ENCODE data around the gene PDZRN3.

Gene PDZRN3

GRCh38 chr3:73479325-73479724 is 145.4 kb downstream of the PDZRN3 start:
- no peak for DNase-seq (ENCODE audit: extremely low read depth, low read depth)
- no peak overlapping the region for H3K4me3 ChIP-seq (replicated peaks; ENCODE audit: low read depth, low read length)
- TF ChIP-seq, protein P1, sequence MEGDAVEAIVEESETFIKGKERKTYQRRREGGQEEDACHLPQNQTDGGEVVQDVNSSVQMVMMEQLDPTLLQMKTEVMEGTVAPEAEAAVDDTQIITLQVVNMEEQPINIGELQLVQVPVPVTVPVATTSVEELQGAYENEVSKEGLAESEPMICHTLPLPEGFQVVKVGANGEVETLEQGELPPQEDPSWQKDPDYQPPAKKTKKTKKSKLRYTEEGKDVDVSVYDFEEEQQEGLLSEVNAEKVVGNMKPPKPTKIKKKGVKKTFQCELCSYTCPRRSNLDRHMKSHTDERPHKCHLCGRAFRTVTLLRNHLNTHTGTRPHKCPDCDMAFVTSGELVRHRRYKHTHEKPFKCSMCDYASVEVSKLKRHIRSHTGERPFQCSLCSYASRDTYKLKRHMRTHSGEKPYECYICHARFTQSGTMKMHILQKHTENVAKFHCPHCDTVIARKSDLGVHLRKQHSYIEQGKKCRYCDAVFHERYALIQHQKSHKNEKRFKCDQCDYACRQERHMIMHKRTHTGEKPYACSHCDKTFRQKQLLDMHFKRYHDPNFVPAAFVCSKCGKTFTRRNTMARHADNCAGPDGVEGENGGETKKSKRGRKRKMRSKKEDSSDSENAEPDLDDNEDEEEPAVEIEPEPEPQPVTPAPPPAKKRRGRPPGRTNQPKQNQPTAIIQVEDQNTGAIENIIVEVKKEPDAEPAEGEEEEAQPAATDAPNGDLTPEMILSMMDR (IDR thresholded peaks at IDR 0.05; ENCODE audit: low read depth, low read length, missing control alignments) = no peak

DNA sequence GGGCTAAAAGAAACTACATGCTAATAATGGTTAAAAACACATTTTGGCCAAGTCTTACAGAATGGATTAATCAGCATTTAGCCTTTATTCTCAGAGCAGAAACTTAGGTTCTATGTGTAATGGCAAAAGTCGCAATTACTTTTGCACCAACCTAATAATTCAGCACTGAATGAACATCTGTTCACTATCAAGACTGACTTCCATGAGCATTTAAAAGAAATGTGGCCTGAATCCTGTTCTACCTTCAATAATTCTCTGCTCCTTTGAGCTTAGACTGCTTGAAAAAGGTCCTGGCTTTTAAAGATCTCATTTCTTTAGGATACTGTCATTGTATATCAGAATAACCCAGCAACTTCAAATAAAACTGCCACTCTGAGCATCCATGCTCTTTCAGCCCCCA is 145.9 kb downstream of the PDZRN3 start:
- H3K4me3 ChIP-seq (replicated peaks; ENCODE audit: low read depth, low read length) = no peak overlapping the region
- TF ChIP-seq, protein P1 (IDR thresholded peaks at IDR 0.05; ENCODE audit: low read depth, low read length, missing control alignments) = no peak
- no peak for DNase-seq (ENCODE audit: extremely low read depth, low read depth)

DNA sequence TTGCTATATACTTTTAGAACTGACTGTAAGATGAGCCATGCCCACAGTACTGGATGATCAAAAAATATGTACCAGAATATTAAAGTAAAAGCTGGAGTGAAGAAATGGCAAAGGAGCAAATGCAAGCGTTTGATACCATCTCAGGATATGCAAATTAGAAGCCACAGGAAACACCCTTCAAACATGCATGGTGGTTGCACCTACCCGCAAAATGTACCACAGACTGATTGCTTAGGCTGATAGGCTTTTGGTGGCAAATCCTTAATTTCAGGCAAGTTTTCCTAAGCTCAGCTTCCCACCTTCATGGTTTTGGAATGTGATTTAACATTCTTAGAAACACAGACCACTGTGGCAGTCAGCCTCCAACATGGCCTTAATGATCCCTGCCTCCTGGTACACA is 149.0 kb downstream of the PDZRN3 start:
- TF ChIP-seq, protein P1 (IDR thresholded peaks at IDR 0.05; ENCODE audit: low read depth, low read length, missing control alignments) = no peak
- no peak for DNase-seq (ENCODE audit: extremely low read depth, low read depth)
- H3K4me3 ChIP-seq (replicated peaks; ENCODE audit: low read depth, low read length) = no peak overlapping the region

- no peak overlapping the region for H3K4me3 ChIP-seq (replicated peaks; ENCODE audit: low read depth, low read length)
- TF ChIP-seq, protein P1 (IDR thresholded peaks at IDR 0.05; ENCODE audit: low read depth, low read length, missing control alignments) = no peak
Observed at GRCh38 chr3:73475175-73475574, 149.6 kb downstream of the PDZRN3 start.

DNA sequence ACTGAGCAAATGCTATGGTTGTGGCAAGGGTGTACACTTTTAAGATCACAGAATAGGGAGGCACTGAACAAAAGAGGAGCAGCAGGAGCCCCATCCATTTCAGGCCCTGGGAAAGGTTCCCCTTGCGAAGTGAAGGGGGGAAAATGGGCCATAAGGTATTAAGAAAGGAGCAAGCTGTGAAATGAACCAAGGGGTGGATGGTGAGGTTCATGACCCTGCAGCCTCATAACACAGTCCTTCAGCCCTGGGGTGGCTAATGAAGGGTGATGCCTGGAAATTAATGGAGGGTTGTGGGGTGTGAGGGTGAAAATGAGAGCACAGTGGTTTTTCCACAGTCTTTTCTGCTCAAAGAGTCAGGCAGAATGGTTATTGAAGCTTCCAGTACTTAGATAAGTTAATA is 150.1 kb downstream of the PDZRN3 start:
- no peak for DNase-seq (ENCODE audit: extremely low read depth, low read depth)
- H3K4me3 ChIP-seq (replicated peaks; ENCODE audit: low read depth, low read length) = no peak overlapping the region
- TF ChIP-seq, protein P1 (IDR thresholded peaks at IDR 0.05; ENCODE audit: low read depth, low read length, missing control alignments) = no peak

More at GRCh38 chr3:73475175-73475574, 149.6 kb downstream of the PDZRN3 start:
- DNase-seq (ENCODE audit: extremely low read depth, low read depth) = no peak

DNA sequence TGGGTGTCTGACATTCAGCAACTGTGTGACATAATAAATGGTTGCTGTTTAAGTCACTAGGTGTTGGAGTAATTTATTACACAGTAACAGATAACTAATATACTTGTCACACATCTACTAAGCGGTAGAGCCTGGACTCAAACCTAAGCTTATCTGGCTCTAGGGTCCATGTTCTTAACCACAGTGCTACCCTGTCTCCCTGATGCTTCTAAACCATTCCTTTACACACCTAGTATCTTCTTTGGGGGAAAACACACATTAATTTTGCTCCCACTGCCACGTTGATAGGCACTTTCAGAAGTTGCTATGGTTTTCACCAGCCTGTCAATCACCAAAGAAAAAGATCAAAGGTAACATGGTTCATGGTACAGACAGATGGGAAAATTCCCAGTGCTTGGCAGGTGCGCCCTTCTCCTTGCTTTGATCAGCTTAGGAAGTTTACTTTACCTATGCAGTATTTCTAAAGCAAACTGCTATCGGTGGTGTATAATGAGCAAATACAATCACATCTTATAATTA is 150.8 kb downstream of the PDZRN3 start:
- no peak for DNase-seq (ENCODE audit: extremely low read depth, low read depth)
- TF ChIP-seq, protein P1 (IDR thresholded peaks at IDR 0.05; ENCODE audit: low read depth, low read length, missing control alignments) = no peak
- H3K4me3 ChIP-seq (replicated peaks; ENCODE audit: low read depth, low read length) = no peak overlapping the region

Data from HFF-Myc (cell line).